K562 (cell line): Measurements from ENCODE around the gene LCE1B. TPM values are rescaled to one million over a fixed set of nuclear protein-coding genes. Genes with fewer than 3 reads are reported as not detected.

Experiments used
- ATAC-seq: fragments of 200-7000 bp; cut with Tn5 transposase; 3 replicates; pipeline ENCODE4 v1.9.1; 2020; ENCODE audit warnings: moderate library complexity
- BruUV-seq: library from RNA; stranded (reverse); fragments of 400-500 nt; replicated peaks from 2 replicates; lab custom pipeline; 2021; lab: Mats Ljungman, UMichigan
- CTCF ChIA-PET: fragments of 300-600 bp; formaldehyde crosslinking; extraction: SDS; loops from one replicate; lab custom pipeline; 2021; ENCODE audit warnings: low intra/inter-chr PET ratio; lab: Yijun Ruan, JAX
- POLR2A ChIA-PET: fragments of 300-600, 350-650 bp; sonication (Branson Sonifier 250); formaldehyde crosslinking; extraction: SDS; loops from one replicate; lab custom pipeline; 2021; ENCODE audit warnings: antibody characterized with exemption, inconsistent platforms; lab: Yijun Ruan, JAX
- DNase-seq, 4 experiments: peaks; one replicate each; pipeline versions ENCODE4 v3.0.0 to v3.0.0-alpha.2; 2011 to 2018; ENCODE audit warnings: low spot score in 3 of 4, mixed read lengths in 3 of 4; ENCODE audit errors: extremely low read depth in 1 of 4
- FAIRE-seq: peaks from 2 replicates; lab custom pipeline; 2011; peaks lifted over from hg19 to GRCh38; lab: Jason Lieb, UNC
- H2AFZ ChIP-seq: 2 replicates; pipeline ENCODE4 v1.6.0; 2011; ENCODE audit warnings: low read depth, low read length, control low read depth, inconsistent platforms
- H3K27ac ChIP-seq: fragments of 200-600 bp; 3 replicates; pipeline ENCODE4 v1.8.0; 2011; ENCODE audit warnings: low read depth, mild to moderate bottlenecking, control low read depth, inconsistent platforms, low read length, moderate library complexity, mixed read lengths; ENCODE audit errors: extremely low read depth
- H3K27me3 ChIP-seq, 2 experiments: fragments of 300-600 bp in 1 of 2; 2 replicates in 1 of 2; 3 replicates in 1 of 2; pipeline versions ENCODE4 v1.6.0 to v1.8.0; 2011; ENCODE audit warnings: inconsistent platforms in 2 of 2, low read length in 2 of 2, mild to moderate bottlenecking in 1 of 2, mixed read lengths in 1 of 2, moderate library complexity in 1 of 2; ENCODE audit not compliant: control insufficient read depth in 2 of 2, insufficient read depth in 2 of 2
- H3K36me3 ChIP-seq: fragments of 300-600 bp; 3 replicates; pipeline ENCODE4 v1.8.0; 2011; ENCODE audit warnings: mild to moderate bottlenecking, low read length, inconsistent platforms; ENCODE audit not compliant: control insufficient read depth, insufficient read depth
- H3K4me1 ChIP-seq, 2 experiments: fragments of 200-600 bp in 1 of 2; replicated peaks in 1 of 2; 2 replicates in 1 of 2; 3 replicates in 1 of 2; pipeline versions ENCODE4 v1.5.1 to v1.8.0; 2011; ENCODE audit warnings: inconsistent platforms in 2 of 2, low read length in 2 of 2, mild to moderate bottlenecking in 1 of 2, mixed read lengths in 1 of 2, moderate library complexity in 1 of 2; ENCODE audit not compliant: control insufficient read depth in 2 of 2, insufficient read depth in 2 of 2
- H3K4me2 ChIP-seq: 2 replicates; pipeline ENCODE4 v1.6.1; 2011; ENCODE audit warnings: low read length, control low read depth, inconsistent platforms, mixed read lengths; ENCODE audit not compliant: insufficient read depth
- H3K4me3 ChIP-seq: fragments of 200-600 bp; sonication (generic), shearing (Covaris generic); 2 replicates; pipeline ENCODE4 v1.5.1; 2016; ENCODE audit warnings: control low read depth, inconsistent platforms
- H3K79me2 ChIP-seq: fragments of 200-600 bp; 3 replicates; pipeline ENCODE4 v1.8.0; 2011; ENCODE audit warnings: low read length, inconsistent platforms; ENCODE audit not compliant: control insufficient read depth, insufficient read depth
- H3K9ac ChIP-seq, 2 experiments: 2 replicates each; pipeline versions ENCODE4 v1.6.0 to v1.6.1; 2011; ENCODE audit warnings: low read depth in 2 of 2, low read length in 2 of 2, control low read depth in 1 of 2, inconsistent platforms in 1 of 2, mild to moderate bottlenecking in 1 of 2, mixed read lengths in 1 of 2; ENCODE audit not compliant: insufficient read depth in 1 of 2
- H3K9me1 ChIP-seq: one replicate; pipeline ENCODE4 v1.6.0; 2011; ENCODE audit warnings: inconsistent platforms, mild to moderate bottlenecking, low read length, moderate library complexity; ENCODE audit not compliant: control insufficient read depth, insufficient read depth
- H3K9me3 ChIP-seq: replicated peaks from 2 replicates; pipeline ENCODE4 v1.5.1; 2011; ENCODE audit warnings: low read depth, low read length, inconsistent platforms; ENCODE audit not compliant: control insufficient read depth, insufficient read depth
- H4K20me1 ChIP-seq: replicated peaks from 2 replicates; pipeline ENCODE4 v1.6.1; 2011; ENCODE audit warnings: low read length, inconsistent platforms, mixed read lengths; ENCODE audit not compliant: control insufficient read depth, insufficient read depth
- ARID2 ChIP-seq: fragments of 450-650 bp; IDR thresholded peaks from 2 replicates; pipeline ENCODE4 v1.6.1; 2017; ENCODE audit warnings: antibody characterized with exemption, mild to moderate bottlenecking
- NELFE ChIP-seq: IDR thresholded peaks from 2 replicates; pipeline ENCODE4 v1.6.1; 2011; ENCODE audit warnings: mild to moderate bottlenecking; ENCODE audit not compliant: insufficient read depth, insufficient read length
- ZNF224 ChIP-seq: sonication (generic); formaldehyde crosslinking; IDR thresholded peaks from 2 replicates; pipeline ENCODE4 v1.8.0; 2022; ENCODE audit warnings: mild to moderate bottlenecking, missing genetic modification reagents
- WGBS: fragments of 100-300 bp; shearing (Covaris generic); methylation state at CpG from one replicate; pipeline ENCODE4 v1.1.6; 2016; ENCODE audit warnings: low coverage, mixed read lengths; ENCODE audit not compliant: insufficient coverage; ENCODE audit errors: missing lambda C conversion rate; 5-methylcytosine and 5-hydroxymethylcytosine counted together
- in situ Hi-C: fragments of 300-500 bp; cut with MboI; formaldehyde crosslinking; loops from 4 replicates; pipeline ENCODE4 v1.15.0; 2018; ENCODE audit warnings: inconsistent platforms, mixed read lengths
- intact Hi-C: fragments of 100-400 bp; cut with micrococcal nuclease; formaldehyde crosslinking; loops from 2 replicates; pipeline ENCODE4 v1.14.2; 2022
- polyA plus RNA-seq, 8 experiments: library from polyadenylated mRNA; depleted of rRNA in 4 of 8; stranded (reverse) in 5 of 8; unstranded in 3 of 8; fragments of >200 nt; fragmentation: Nextera tagmentation in 2 of 8; fragmentation: Illumina TruSeq in 1 of 8; extraction: Ambion mirVana in 2 of 8; extraction: Trizol in 1 of 8; gene quantifications; 2 replicates each; pipeline versions ENCODE4 v1.2.1 to v1.2.3, GENCODE V29; 2011 to 2014; ENCODE audit warnings: inconsistent platforms in 1 of 8, missing spikeins in 1 of 8
- total RNA-seq, 7 experiments: library from RNA; depleted of rRNA in 6 of 7; stranded (reverse); fragments of >200 nt in 6 of 7; fragmentation: Illumina TruSeq in 2 of 7; extraction: Trizol in 2 of 7; gene quantifications; 2 replicates each; pipeline versions ENCODE4 v1.2.1 to v1.2.3, GENCODE V29; 2011 to 2021; ENCODE audit warnings: low replicate concordance in 1 of 7
- TF ChIP-seq, protein P1 (sequence below): fragments of 250-450 bp; sonication (Bioruptor Pico); IDR thresholded peaks from 2 replicates; pipeline ENCODE4 v1.4.0; 2020; ENCODE audit warnings: mild to moderate bottlenecking, moderate library complexity
- TF ChIP-seq, protein P2 (sequence below): fragments of 200-800 bp; sonication (Bioruptor generic); IDR thresholded peaks from 2 replicates; pipeline ENCODE4 v1.6.1; 2017; ENCODE audit warnings: missing genetic modification characterization, missing compliant biosample characterization

The LCE1B gene
- total and polyA plus RNA-seq, 9 of the 15 experiments (the other 6 are each of a cell fraction or from before 2014, with no cell fraction given), result not detected

DNA sequence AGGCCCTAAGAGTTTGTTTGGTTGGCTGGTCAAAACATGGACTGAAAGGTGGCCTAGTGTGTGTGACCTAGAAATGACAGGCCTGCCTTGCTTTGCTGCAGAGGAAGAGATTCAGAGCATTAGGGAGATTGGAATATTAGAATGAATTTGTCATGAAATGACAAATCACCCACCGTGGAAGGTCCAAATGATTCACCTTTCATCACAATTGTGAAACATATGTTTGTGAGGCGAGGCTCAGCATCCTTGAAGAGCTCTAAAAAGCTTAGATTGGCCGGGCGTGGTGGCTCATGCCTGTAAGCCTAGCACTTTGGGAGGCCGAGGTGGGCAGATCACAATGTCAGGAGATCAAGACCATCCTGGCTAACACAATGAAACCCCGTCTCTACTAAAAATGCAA lies 5.5 kb downstream of the LCE1B start (continued):
- TF ChIP-seq, protein P1, sequence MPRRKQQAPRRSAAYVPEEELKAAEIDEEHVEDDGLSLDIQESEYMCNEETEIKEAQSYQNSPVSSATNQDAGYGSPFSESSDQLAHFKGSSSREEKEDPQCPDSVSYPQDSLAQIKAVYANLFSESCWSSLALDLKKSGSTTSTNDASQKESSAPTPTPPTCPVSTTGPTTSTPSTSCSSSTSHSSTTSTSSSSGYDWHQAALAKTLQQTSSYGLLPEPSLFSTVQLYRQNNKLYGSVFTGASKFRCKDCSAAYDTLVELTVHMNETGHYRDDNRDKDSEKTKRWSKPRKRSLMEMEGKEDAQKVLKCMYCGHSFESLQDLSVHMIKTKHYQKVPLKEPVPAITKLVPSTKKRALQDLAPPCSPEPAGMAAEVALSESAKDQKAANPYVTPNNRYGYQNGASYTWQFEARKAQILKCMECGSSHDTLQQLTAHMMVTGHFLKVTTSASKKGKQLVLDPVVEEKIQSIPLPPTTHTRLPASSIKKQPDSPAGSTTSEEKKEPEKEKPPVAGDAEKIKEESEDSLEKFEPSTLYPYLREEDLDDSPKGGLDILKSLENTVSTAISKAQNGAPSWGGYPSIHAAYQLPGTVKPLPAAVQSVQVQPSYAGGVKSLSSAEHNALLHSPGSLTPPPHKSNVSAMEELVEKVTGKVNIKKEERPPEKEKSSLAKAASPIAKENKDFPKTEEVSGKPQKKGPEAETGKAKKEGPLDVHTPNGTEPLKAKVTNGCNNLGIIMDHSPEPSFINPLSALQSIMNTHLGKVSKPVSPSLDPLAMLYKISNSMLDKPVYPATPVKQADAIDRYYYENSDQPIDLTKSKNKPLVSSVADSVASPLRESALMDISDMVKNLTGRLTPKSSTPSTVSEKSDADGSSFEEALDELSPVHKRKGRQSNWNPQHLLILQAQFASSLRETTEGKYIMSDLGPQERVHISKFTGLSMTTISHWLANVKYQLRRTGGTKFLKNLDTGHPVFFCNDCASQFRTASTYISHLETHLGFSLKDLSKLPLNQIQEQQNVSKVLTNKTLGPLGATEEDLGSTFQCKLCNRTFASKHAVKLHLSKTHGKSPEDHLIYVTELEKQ (CRISPR knock-in tag), result no peak
- no peak for TF ChIP-seq ZNF224 (CRISPR knock-in tag)
- no peak for TF ChIP-seq NELFE
- TF ChIP-seq, protein P2, sequence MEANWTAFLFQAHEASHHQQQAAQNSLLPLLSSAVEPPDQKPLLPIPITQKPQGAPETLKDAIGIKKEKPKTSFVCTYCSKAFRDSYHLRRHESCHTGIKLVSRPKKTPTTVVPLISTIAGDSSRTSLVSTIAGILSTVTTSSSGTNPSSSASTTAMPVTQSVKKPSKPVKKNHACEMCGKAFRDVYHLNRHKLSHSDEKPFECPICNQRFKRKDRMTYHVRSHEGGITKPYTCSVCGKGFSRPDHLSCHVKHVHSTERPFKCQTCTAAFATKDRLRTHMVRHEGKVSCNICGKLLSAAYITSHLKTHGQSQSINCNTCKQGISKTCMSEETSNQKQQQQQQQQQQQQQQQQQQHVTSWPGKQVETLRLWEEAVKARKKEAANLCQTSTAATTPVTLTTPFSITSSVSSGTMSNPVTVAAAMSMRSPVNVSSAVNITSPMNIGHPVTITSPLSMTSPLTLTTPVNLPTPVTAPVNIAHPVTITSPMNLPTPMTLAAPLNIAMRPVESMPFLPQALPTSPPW, result no peak

DNA sequence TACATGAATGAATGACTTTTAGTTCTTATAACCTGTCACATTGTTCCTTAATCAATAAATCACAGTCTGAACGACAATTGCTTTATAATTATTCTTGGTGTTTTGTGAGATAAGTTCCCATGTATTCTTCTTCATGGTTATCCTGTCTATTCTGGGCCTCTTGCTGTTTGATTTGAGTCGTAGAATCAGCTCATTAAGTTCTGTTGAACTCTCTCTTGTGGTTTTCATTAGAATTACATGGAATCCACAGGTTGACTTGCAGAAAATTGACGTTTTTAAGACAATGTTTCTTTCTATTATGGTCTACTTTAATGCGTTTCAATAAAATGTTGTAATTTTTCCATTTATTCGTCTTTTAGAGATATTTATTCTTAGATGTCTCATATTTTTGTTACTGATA lies 11.5 kb downstream of the LCE1B start:
- no TSS peak for BruUV-seq

More for the DNA sequence above, 11.5 kb downstream of the LCE1B start:
- intact Hi-C loops, result no loop called here
- H3K27me3 ChIP-seq, result no peaks in the 10 kb centered on the region
- no peaks in the 10 kb centered on the region for H3K79me2 ChIP-seq
- no peak for TF ChIP-seq ARID2
- no peaks in the 10 kb centered on the region for H3K4me1 ChIP-seq
- in situ Hi-C loops, result no loop called here
- FAIRE-seq (no peak), ATAC-seq (no peak), DNase-seq (no peak)
- no peak overlapping the region for H3K9ac ChIP-seq
- no peaks in the 10 kb centered on the region for H3K36me3 ChIP-seq
- no peak overlapping the region for H2AFZ ChIP-seq
- H3K27ac ChIP-seq, result no peak overlapping the region
- no peak overlapping the region for H3K4me3 ChIP-seq
- H3K4me2 ChIP-seq, result no peak overlapping the region
- no peaks in the 10 kb centered on the region for H4K20me1 ChIP-seq
- H3K9me1 ChIP-seq, result no peaks in the 10 kb centered on the region
- WGBS, result 0% methylated on average over 5 of the region's 5 CpGs
- H3K9me3 ChIP-seq, result no peaks in the 10 kb centered on the region
- POLR2A ChIA-PET, result no interaction called here
- CTCF ChIA-PET, result no interaction called here
